Subcutaneous abdominal adipose tissue (tissue), 5 donors: ENCODE data around the gene PAX5.

Experiments
- H3K27ac ChIP-seq: one replicate; pipeline ENCODE4 v1.7.0; 2013; ENCODE audit warnings: low read depth, mild to moderate bottlenecking, inconsistent platforms, low read length, moderate library complexity
- H3K27me3 ChIP-seq, 5 donors: one replicate each; pipeline ENCODE4 v1.7.0; 2013; ENCODE audit warnings: low read length in 5 of 5, inconsistent platforms in 1 of 5; ENCODE audit not compliant: control insufficient read depth in 5 of 5, insufficient read depth in 4 of 5
- H3K36me3 ChIP-seq, 5 donors: one replicate each; pipeline ENCODE4 v1.7.0; 2013; ENCODE audit warnings: low read length in 5 of 5; ENCODE audit not compliant: control insufficient read depth in 5 of 5, insufficient read depth in 5 of 5
- H3K4me1 ChIP-seq, 5 donors: one replicate each; pipeline ENCODE4 v1.7.0; 2013; ENCODE audit warnings: low read length in 5 of 5, mild to moderate bottlenecking in 3 of 5, moderate library complexity in 1 of 5; ENCODE audit not compliant: control insufficient read depth in 5 of 5, insufficient read depth in 5 of 5
- H3K4me3 ChIP-seq, 5 donors: one replicate each; pipeline ENCODE4 v1.7.0; 2013; ENCODE audit warnings: low read length in 5 of 5, low read depth in 1 of 5
- H3K9ac ChIP-seq, 5 donors: one replicate each; pipeline ENCODE4 v1.7.0; 2013; ENCODE audit warnings: low read length in 5 of 5, mild to moderate bottlenecking in 4 of 5, moderate library complexity in 3 of 5
- H3K9me3 ChIP-seq, 5 donors: one replicate each; pipeline ENCODE4 v1.7.0; 2013; ENCODE audit warnings: low read length in 5 of 5; ENCODE audit not compliant: control insufficient read depth in 5 of 5
- donor health status: healthy.
- donor health status: healthy.
- donor health status: healthy.
- donor health status: healthy.
- donor health status: healthy.

The PAX5 gene

GRCh38 chr9:37038302-37038942 lies 4.4 kb upstream of the PAX5 start:
- H3K9me3 ChIP-seq: no peaks in the 10 kb centered on the region
- H3K9ac ChIP-seq: no peak overlapping the region
- no peak overlapping the region for H3K27ac ChIP-seq
- peak overlapping the region in 1 of 5 donors; percentile 69 for H3K4me3 ChIP-seq
- no peaks in the 10 kb centered on the region for H3K36me3 ChIP-seq
- H3K27me3 ChIP-seq: peaks cover 60 to 86% (median 76%) of the 10 kb centered on the region in 5 donors
- peaks cover 0 to 47% (median 43%) of the 10 kb centered on the region in 5 donors for H3K4me1 ChIP-seq

- peaks cover 63 to 88% (median 80%) of the 10 kb centered on the region in 5 donors for H3K27me3 ChIP-seq
- H3K9ac ChIP-seq: peak overlapping the region in 4 of 5 donors; percentile 43 to 55 (median 50)
- H3K4me3 ChIP-seq: peak overlapping the region; percentile 65 to 81 (median 70)
- H3K9me3 ChIP-seq: no peaks in the 10 kb centered on the region
- peaks cover 0 to 47% (median 43%) of the 10 kb centered on the region in 5 donors for H3K4me1 ChIP-seq
- no peak overlapping the region for H3K27ac ChIP-seq
- no peaks in the 10 kb centered on the region for H3K36me3 ChIP-seq
Measured at GRCh38 chr9:37037503-37038301, 3.6 kb upstream of the PAX5 start.

- peak overlapping the region in 4 of 5 donors; percentile 43 to 55 (median 50) for H3K9ac ChIP-seq
- peaks cover 0 to 47% (median 43%) of the 10 kb centered on the region in 5 donors for H3K4me1 ChIP-seq
- H3K36me3 ChIP-seq: no peaks in the 10 kb centered on the region
- H3K4me3 ChIP-seq: peak overlapping the region; percentile 65 to 81 (median 70)
- no peaks in the 10 kb centered on the region for H3K9me3 ChIP-seq
- H3K27ac ChIP-seq: no peak overlapping the region
- peaks cover 69 to 91% (median 83%) of the 10 kb centered on the region in 5 donors for H3K27me3 ChIP-seq
Measured at GRCh38 chr9:37036776-37037502, 2.9 kb upstream of the PAX5 start.

DNA sequence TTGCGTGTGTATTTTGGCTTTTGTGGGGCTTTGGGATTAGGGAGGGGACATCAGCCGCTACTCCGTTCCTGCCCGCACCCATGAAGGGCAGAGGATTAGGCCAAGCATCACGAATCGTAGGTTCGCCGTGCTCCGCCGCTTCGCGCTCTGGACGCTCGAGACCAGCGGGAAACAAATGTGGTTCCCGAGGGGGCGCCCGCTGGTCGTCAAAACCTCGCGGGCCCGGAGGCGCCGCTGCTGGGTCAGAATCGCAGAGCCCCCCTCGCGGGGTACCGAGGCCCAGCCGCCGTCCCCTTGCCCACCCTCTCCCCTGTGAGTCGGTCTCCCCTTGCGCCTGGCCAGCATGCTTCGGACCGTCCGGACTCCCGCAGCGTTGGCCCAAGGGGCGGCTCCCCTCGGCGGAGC lies 2.3 kb upstream of the PAX5 start:
- Histone ChIP-seq H3K4me1 (peaks cover 0 to 47% (median 43%) of the 10 kb centered on the region in 5 donors), H3K27ac (no peak overlapping the region), H3K4me3 (peak overlapping the region; percentile 65 to 81 (median 70)), H3K9me3 (no peaks in the 10 kb centered on the region), H3K27me3 (peaks cover 74 to 92% (median 84%) of the 10 kb centered on the region in 5 donors), H3K36me3 (no peaks in the 10 kb centered on the region), H3K9ac (peak overlapping the region in 3 of 5 donors; percentile 47 to 55 (median 53))

DNA sequence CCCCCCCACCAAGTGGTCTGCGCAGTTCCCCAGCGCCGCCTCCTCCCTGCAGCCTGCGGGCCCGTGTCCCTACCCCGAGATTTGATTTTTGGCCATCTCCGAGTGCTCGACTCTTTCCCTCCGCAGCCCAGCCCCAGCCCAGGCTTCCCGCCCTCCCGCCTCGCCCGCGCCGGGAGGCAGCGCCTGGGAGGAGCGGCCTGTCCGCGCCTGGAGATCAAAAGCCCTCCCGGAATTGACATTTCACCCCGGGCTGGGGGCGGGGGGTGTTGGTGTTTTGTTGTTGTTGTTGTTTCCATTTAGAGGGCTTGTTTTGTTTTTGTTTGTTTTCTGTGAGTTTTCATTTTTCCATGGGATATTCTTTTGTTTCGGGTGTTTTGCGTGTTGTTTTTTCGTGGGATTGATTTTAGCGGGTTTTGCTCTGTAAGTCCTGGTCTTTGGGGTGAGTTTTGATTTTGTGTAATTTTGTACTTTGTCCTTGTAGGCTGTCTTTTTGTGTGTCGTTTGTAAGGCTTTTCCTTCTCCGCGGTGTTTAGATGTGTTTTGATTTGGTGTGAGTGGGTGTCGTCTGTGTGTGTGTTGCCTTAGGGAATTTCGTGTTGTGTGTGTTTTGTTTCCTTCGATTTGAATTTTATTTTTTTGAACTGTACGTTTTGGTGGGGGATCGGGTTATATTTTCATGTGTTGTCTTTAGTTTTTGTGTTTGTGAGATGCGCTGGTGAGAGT lies 1.7 kb upstream of the PAX5 start:
- Histone ChIP-seq H3K36me3 (no peaks in the 10 kb centered on the region), H3K27me3 (peaks cover 77 to 94% (median 84%) of the 10 kb centered on the region in 5 donors), H3K27ac (no peak overlapping the region), H3K4me1 (peaks cover 0 to 47% (median 43%) of the 10 kb centered on the region in 5 donors), H3K9ac (no peak overlapping the region), H3K4me3 (peak overlapping the region; percentile 40 to 70 (median 65)), H3K9me3 (no peaks in the 10 kb centered on the region)

DNA sequence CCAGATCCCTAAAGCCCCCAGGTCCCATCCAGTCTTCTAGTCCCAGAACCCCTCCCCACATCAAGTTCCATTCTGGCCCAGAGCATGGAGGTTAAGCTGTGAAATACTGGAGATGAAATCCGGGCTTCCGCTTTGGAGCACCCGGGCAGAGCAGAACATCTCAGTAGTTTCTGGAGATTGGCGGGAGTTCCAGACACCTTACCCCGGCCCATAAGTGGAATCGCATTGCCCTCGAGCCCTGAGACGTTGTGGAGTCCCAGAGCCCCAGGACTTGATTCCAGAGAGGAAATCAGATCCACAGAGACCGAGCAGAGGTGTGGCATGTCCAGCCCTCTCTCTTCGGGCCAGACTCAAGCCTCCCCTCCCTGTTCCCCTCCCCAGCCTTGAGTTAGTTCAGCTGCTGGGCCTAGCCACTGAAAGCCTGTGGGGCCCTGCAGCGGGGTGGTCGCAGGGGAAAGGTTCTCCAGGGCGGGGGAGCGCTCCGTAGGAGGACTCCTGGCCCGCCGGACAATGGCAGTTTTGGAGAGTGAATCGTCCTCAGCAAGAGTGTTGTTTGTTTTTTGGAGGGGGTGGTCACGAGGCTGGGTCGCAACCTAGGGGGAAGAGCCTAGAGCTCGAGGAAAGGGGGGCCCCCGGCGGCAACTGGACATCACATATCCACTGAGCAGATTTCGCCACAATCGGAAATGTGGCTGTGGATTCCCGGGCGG lies 1.0 kb upstream of the PAX5 start:
- peaks cover 77 to 94% (median 83%) of the 10 kb centered on the region in 5 donors for H3K27me3 ChIP-seq
- H3K36me3 ChIP-seq: no peaks in the 10 kb centered on the region
- H3K4me3 ChIP-seq: peak overlapping the region in 2 of 5 donors; percentile 40 to 47
- H3K9me3 ChIP-seq: no peaks in the 10 kb centered on the region
- peaks cover 0 to 52% (median 46%) of the 10 kb centered on the region in 5 donors for H3K4me1 ChIP-seq
- no peak overlapping the region for H3K27ac ChIP-seq
- H3K9ac ChIP-seq: no peak overlapping the region

DNA sequence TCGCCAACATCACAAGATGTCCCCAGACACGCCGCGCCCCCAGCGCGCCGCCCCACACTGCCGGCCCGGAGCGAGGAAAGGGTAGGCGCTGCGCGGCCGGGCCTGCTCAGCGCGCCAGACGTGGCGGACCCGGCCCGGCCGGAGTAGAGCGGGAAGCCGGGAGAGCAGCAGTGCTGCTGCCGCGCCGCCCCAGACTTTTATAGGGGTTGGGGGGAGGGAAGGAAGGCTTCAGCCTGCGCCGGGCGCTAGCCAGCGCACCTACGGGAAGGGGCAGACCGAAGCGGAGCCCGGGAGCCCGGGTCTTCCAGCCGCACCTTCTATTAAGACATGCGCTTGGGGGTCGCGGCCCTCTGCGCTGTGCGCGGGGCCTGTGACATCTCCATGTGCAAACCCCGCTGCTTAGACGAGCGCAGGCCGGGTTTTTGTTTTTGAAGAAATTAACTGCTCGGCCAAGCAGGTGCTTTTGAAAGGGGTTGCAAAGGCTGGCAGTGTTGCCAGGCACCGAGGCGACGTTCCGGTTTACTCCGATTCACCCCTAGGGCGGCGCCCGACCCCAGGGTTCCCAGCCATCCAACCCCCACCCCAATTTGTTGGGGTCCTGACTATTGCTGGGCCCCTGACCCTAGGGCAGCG lies 353 bp upstream of the PAX5 start:
- Histone ChIP-seq H3K9me3 (no peaks in the 10 kb centered on the region), H3K4me1 (peaks cover 0 to 59% (median 53%) of the 10 kb centered on the region in 5 donors), H3K27ac (no peak overlapping the region), H3K36me3 (no peaks in the 10 kb centered on the region), H3K4me3 (peak overlapping the region in 4 of 5 donors; percentile 11 to 47 (median 38)), H3K27me3 (peaks cover 83 to 97% (median 90%) of the 10 kb centered on the region in 5 donors), H3K9ac (no peak overlapping the region)

GRCh38 chr9:37033141-37033540 lies 927 bp downstream of the PAX5 start:
- Histone ChIP-seq H3K27me3 (peaks cover 89 to 97% (median 92%) of the 10 kb centered on the region in 5 donors), H3K27ac (no peak overlapping the region), H3K4me1 (peaks cover 0 to 59% (median 53%) of the 10 kb centered on the region in 5 donors), H3K36me3 (no peaks in the 10 kb centered on the region), H3K9ac (no peak overlapping the region), H3K9me3 (peaks cover 0 to 4% (median 0%) of the 10 kb centered on the region in 5 donors), H3K4me3 (no peak overlapping the region)
